IMR-90 (cell line): Measurements from ENCODE around the gene IL18. TPM values are rescaled to one million over a fixed set of nuclear protein-coding genes. Genes with fewer than 3 reads are reported as not detected.

ENCODE experiments used
- ATAC-seq: fragments of 200-7000 bp; cut with Tn5 transposase; 2 replicates; pipeline ENCODE4 v1.9.1; 2020; ENCODE audit warnings: low read depth, mild to moderate bottlenecking, moderate library complexity
- BruUV-seq: library from RNA; stranded (reverse); fragments of 400-500 nt; replicated peaks from 2 replicates; lab custom pipeline; 2021; lab: Mats Ljungman, UMichigan
- CTCF ChIA-PET: fragments of 300-600 bp; formaldehyde crosslinking; extraction: SDS; loops from one replicate; lab custom pipeline; 2021; ENCODE audit warnings: antibody characterized with exemption; lab: Yijun Ruan, JAX
- POLR2A ChIA-PET: fragments of 300-600 bp; sonication (Branson Sonifier 250); formaldehyde crosslinking; loops from one replicate; lab custom pipeline; 2022; ENCODE audit warnings: antibody characterized with exemption; ENCODE audit not compliant: unreplicated experiment; lab: Charles Lee
- DNase-seq: peaks from one replicate; pipeline ENCODE4 v3.0.0; 2013
- H2AFZ ChIP-seq: replicated peaks from 2 replicates; pipeline ENCODE3; 2013; ENCODE audit warnings: low read length, mild to moderate bottlenecking; ENCODE audit not compliant: poor library complexity
- H2AK5ac ChIP-seq: 2 replicates; pipeline ENCODE4 v1.6.1; 2013; ENCODE audit warnings: low read depth, low read length, inconsistent platforms
- H2AK9ac ChIP-seq: replicated peaks from 2 replicates; pipeline ENCODE3; 2013; ENCODE audit warnings: mild to moderate bottlenecking, low read depth, low read length, moderate library complexity; ENCODE audit not compliant: poor library complexity
- H2BK120ac ChIP-seq: 2 replicates; pipeline ENCODE4 v1.6.1; 2013; ENCODE audit warnings: low read depth, low read length, inconsistent platforms
- H2BK15ac ChIP-seq: 3 replicates; pipeline ENCODE4 v1.6.1; 2013; ENCODE audit warnings: low read depth, low read length, inconsistent platforms
- H2BK20ac ChIP-seq: 2 replicates; pipeline ENCODE4 v1.6.1; 2013; ENCODE audit warnings: low read depth, mild to moderate bottlenecking, inconsistent platforms, low read length, moderate library complexity
- H2BK5ac ChIP-seq: 2 replicates; pipeline ENCODE4 v1.6.1; 2013; ENCODE audit warnings: mild to moderate bottlenecking, low read depth, low read length, inconsistent platforms; ENCODE audit not compliant: poor library complexity, severe bottlenecking
- H3K14ac ChIP-seq: replicated peaks from 2 replicates; pipeline ENCODE4 v1.6.1; 2013; ENCODE audit warnings: low read depth, low read length, inconsistent platforms
- H3K18ac ChIP-seq: 2 replicates; pipeline ENCODE4 v1.6.1; 2013; ENCODE audit warnings: low read depth, low read length, control low read depth
- H3K23ac ChIP-seq: 2 replicates; pipeline ENCODE4 v1.6.1; 2013; ENCODE audit warnings: low read depth, low read length, inconsistent platforms
- H3K27ac ChIP-seq: 2 replicates; pipeline ENCODE4 v1.5.1; 2013; ENCODE audit warnings: mild to moderate bottlenecking, control low read depth, low read length; ENCODE audit not compliant: insufficient read depth
- H3K27me3 ChIP-seq: 2 replicates; pipeline ENCODE4 v1.6.1; 2013; ENCODE audit warnings: low read length; ENCODE audit not compliant: control insufficient read depth, insufficient read depth
- H3K36me3 ChIP-seq: 2 replicates; pipeline ENCODE4 v1.6.1; 2013; ENCODE audit warnings: low read length, mixed read lengths; ENCODE audit not compliant: control insufficient read depth, insufficient read depth
- H3K4ac ChIP-seq: 2 replicates; pipeline ENCODE4 v1.6.1; 2013; ENCODE audit warnings: low read depth, low read length, inconsistent platforms
- H3K4me1 ChIP-seq: 2 replicates; pipeline ENCODE4 v1.6.1; 2013; ENCODE audit warnings: low read length, mixed read lengths; ENCODE audit not compliant: control insufficient read depth, insufficient read depth
- H3K4me2 ChIP-seq: 2 replicates; pipeline ENCODE4 v1.6.1; 2013; ENCODE audit warnings: low read depth, mild to moderate bottlenecking, control low read depth, low read length, moderate library complexity
- H3K4me3 ChIP-seq: 2 replicates; pipeline ENCODE4 v1.5.1; 2013; ENCODE audit warnings: low read depth, mild to moderate bottlenecking, control low read depth, low read length, moderate library complexity; ENCODE audit not compliant: insufficient read depth
- H3K56ac ChIP-seq: 2 replicates; pipeline ENCODE4 v1.6.1; 2013; ENCODE audit warnings: low read length, inconsistent platforms; ENCODE audit not compliant: insufficient read depth; ENCODE audit errors: extremely low read depth
- H3K79me1 ChIP-seq, 2 experiments: 2 replicates each; pipeline ENCODE4 v1.6.1; 2013; ENCODE audit warnings: low read length in 2 of 2, inconsistent platforms in 1 of 2, low read depth in 1 of 2
- H3K9ac ChIP-seq: 2 replicates; pipeline ENCODE4 v1.6.1; 2013; ENCODE audit warnings: low read depth, low read length, control low read depth
- H3K9me1 ChIP-seq: 2 replicates; pipeline ENCODE4 v1.6.1; 2013; ENCODE audit warnings: low read length, inconsistent platforms; ENCODE audit not compliant: insufficient read depth
- H3K9me3 ChIP-seq: 2 replicates; pipeline ENCODE4 v1.6.1; 2013; ENCODE audit warnings: low read length; ENCODE audit not compliant: control insufficient read depth, insufficient read depth
- H4K20me1 ChIP-seq: 2 replicates; pipeline ENCODE4 v1.6.1; 2013; ENCODE audit warnings: low read length, inconsistent platforms; ENCODE audit not compliant: insufficient read depth
- H4K5ac ChIP-seq: 2 replicates; pipeline ENCODE4 v1.6.1; 2013; ENCODE audit warnings: mild to moderate bottlenecking, low read depth, low read length, control low read depth
- H4K8ac ChIP-seq, 2 experiments: 2 replicates each; pipeline ENCODE4 v1.6.1; 2013; ENCODE audit warnings: low read depth in 2 of 2, low read length in 2 of 2, control low read depth in 1 of 2, inconsistent platforms in 1 of 2
- H4K91ac ChIP-seq: 2 replicates; pipeline ENCODE4 v1.6.1; 2013; ENCODE audit warnings: low read depth, low read length, inconsistent platforms; ENCODE audit not compliant: insufficient read depth
- CEBPB ChIP-seq: IDR thresholded peaks from 2 replicates; pipeline ENCODE4 v1.6.1; 2012; ENCODE audit warnings: low read depth, low read length, improper control_type of control experiment
- RFX5 ChIP-seq: IDR thresholded peaks from 2 replicates; pipeline ENCODE4 v1.8.0; 2012; ENCODE audit warnings: low read depth, mild to moderate bottlenecking, low read length, moderate library complexity
- WGBS, 2 experiments: methylation state at CpG; one replicate each; pipeline versions ENCODE4 v1.1.5 to v1.1.7; 2013; ENCODE audit warnings: missing lambda C conversion rate in 2 of 2; ENCODE audit not compliant: insufficient read length in 1 of 2; ENCODE audit errors: extremely low coverage in 2 of 2; 5-methylcytosine and 5-hydroxymethylcytosine counted together
- dilution Hi-C: fragments of 300-500 bp; cut with HindIII; formaldehyde crosslinking; loops from one replicate; pipeline ENCODE4 v1.14.3; 2018; ENCODE audit warnings: low sequenced_read_pairs; ENCODE audit not compliant: unreplicated experiment
- in situ Hi-C: fragments of 300-500 bp; cut with MboI; formaldehyde crosslinking; loops from 3 replicates; pipeline ENCODE4 v1.14.3; 2019; ENCODE audit warnings: low sequenced_read_pairs, inconsistent platforms, mixed read lengths
- intact Hi-C: fragments of 100-400 bp; cut with micrococcal nuclease; formaldehyde crosslinking; loops from 2 replicates; pipeline ENCODE4 v1.10.0; 2022
- polyA plus RNA-seq, 3 experiments: library from polyadenylated mRNA; depleted of rRNA; stranded (reverse); fragments of >200 nt; gene quantifications; 2 replicates each; pipeline ENCODE4 v1.2.3, GENCODE V29; 2012; ENCODE audit warnings: low replicate concordance in 1 of 3
- total RNA-seq: library from RNA; depleted of rRNA; stranded (reverse); fragments of >200 nt; gene quantifications from 2 replicates; pipeline ENCODE4 v1.2.3, GENCODE V29; 2012

The IL18 gene
- total and polyA plus RNA-seq, 2 of the 4 experiments (the other 2 are of a cell fraction) = 0.54 to 0.96 TPM

- Histone ChIP-seq H3K4me1 (peaks cover 3% of the 10 kb centered on the region; the same call in 1 of the 2 replicates), H3K56ac (no peak overlapping the region), H2BK120ac (no peak overlapping the region), H3K79me1 (no peaks in the 10 kb centered on the region), H2BK15ac (no peak overlapping the region), H4K91ac (no peak overlapping the region), H3K4me2 (no peak overlapping the region), H3K23ac (no peak overlapping the region), H3K4ac (no peak overlapping the region), H2AFZ (no peak overlapping the region), H3K9ac (no peak overlapping the region), H4K5ac (no peak overlapping the region), H2AK5ac (no peak overlapping the region), H3K4me3 (no peak overlapping the region), H3K27ac (no peak overlapping the region), H4K20me1 (no peaks in the 10 kb centered on the region), H3K9me1 (no peaks in the 10 kb centered on the region), H2BK20ac (no peak overlapping the region), H2BK5ac (no peak overlapping the region), H3K14ac (no peak overlapping the region), H3K27me3 (peaks cover 3% of the 10 kb centered on the region; the same call in 1 of the 2 replicates), H3K9me3 (no peaks in the 10 kb centered on the region), H3K18ac (no peak overlapping the region), H4K8ac (no peak overlapping the region), H3K36me3 (no peaks in the 10 kb centered on the region), H2AK9ac (no peak overlapping the region)
- BruUV-seq = no TSS peak
- POLR2A ChIA-PET = no interaction called here
- in situ Hi-C loops (no loop called here), dilution Hi-C loops (no loop called here), intact Hi-C loops (no loop called here)
- CTCF ChIA-PET = no interaction called here
- TF ChIP-seq CEBPB = no peak
- TF ChIP-seq RFX5 = no peak
- no peak for ATAC-seq
- whole genome bisulfite sequencing, 2 experiments = 60% methylated on average over 1 of the region's 1 CpG; no CpG with 5 or more reads in 1 of the 2 experiments
- no peak for DNase-seq
Measured at GRCh38 chr11:112182867-112183266, 19.0 kb upstream of the IL18 start.
